ENCODE measurements around the gene C16orf96. TPM values are rescaled to one million over a fixed set of nuclear protein-coding genes. Genes with fewer than 3 reads are reported as not detected.

The C16orf96 gene
- total RNA-seq, 6 experiments from 2014 or later, result 0.06 to 0.24 (median 0.16) TPM; not detected in 1

DNA sequence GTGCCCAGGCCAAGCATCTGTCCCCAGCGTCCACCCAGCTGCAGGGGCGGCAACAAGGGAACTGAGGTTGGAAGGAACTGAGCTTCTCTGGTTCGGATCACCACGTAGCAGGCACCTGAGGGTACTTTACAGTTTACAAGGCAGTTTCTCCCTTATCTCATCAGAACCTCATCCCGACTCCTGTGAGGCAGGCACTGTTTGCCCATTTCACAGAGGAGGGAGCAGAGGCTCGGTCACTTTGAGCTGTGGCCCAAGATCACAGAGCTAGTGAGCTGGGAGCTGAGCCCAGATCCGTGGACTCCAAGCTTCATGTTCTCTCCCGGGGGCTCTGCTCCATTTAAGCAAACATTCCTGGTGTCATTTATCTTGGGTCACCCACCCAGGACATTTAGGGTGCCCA is 43.4 kb downstream of the C16orf96 start:
- no CpG with 5 or more reads among the region's 8 CpGs for WGBS (ENCODE audit: insufficient coverage, low coverage, low lambda C conversion rate, missing lambda C conversion rate)
- ATAC-seq, result no peak

DNA sequence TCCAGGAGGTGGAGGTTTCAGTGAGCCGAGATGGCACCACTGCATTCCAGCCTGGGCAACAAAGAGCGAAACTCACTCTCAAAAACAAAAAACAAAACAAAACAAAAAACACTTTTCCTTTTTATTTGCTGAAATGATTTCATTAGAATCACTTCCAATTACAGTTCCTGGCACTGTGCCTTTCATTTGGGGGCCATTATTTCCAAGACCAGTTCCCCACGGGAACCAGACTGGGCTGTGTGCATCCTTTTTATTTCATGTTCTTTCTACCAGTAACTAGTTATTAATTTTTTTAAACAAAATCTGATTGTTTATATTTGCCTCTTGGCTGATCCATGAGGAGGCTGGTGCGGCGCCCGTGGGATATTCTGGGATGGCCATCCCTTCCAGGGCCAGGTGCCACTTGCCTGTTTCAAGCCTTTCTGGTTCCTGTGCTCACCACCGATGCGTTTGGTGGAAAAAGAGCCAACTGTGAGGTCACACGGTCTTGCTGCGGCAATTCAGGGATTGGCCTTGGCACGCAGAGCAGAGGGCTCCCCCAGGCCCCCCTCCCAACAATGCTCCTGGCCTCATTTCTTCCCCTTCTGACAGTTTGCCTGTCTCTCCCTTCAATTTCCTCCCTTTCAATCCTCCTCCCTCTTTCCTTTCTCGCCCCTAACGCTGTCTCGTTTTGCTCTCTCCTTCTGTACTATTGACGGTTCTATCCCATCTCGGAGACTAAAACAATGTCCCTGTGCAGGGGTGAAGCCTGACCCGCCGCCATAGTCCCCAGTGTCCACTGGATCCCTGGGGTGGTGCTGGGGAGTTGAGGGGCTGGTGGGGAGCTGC is 45.1 kb downstream of the C16orf96 start:
- WGBS (ENCODE audit: insufficient coverage, low coverage, low lambda C conversion rate, missing lambda C conversion rate), result 52% methylated on average over 13 of the region's 18 CpGs
- H3K27me3 ChIP-seq, result no peaks in the 10 kb centered on the region
- TF ChIP-seq, protein P1, sequence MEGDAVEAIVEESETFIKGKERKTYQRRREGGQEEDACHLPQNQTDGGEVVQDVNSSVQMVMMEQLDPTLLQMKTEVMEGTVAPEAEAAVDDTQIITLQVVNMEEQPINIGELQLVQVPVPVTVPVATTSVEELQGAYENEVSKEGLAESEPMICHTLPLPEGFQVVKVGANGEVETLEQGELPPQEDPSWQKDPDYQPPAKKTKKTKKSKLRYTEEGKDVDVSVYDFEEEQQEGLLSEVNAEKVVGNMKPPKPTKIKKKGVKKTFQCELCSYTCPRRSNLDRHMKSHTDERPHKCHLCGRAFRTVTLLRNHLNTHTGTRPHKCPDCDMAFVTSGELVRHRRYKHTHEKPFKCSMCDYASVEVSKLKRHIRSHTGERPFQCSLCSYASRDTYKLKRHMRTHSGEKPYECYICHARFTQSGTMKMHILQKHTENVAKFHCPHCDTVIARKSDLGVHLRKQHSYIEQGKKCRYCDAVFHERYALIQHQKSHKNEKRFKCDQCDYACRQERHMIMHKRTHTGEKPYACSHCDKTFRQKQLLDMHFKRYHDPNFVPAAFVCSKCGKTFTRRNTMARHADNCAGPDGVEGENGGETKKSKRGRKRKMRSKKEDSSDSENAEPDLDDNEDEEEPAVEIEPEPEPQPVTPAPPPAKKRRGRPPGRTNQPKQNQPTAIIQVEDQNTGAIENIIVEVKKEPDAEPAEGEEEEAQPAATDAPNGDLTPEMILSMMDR (IDR thresholded peaks at IDR 0.05), result no peak
- TF ChIP-seq POLR2A (IDR thresholded peaks at IDR 0.05), result no peak
- H3K4me3 ChIP-seq, result no peak overlapping the region
- H3K9me3 ChIP-seq, result no peaks in the 10 kb centered on the region
- ATAC-seq, result no peak
- H3K36me3 ChIP-seq, result no peaks in the 10 kb centered on the region
- no peak for DNase-seq
- intact Hi-C loops (cut with DNase I), result no loop called here
- H3K27ac ChIP-seq, result no peak overlapping the region
- H3K4me1 ChIP-seq, result peaks cover 0 to 7% (median 0%) of the 10 kb centered on the region in 4 donors

More for the DNA sequence above, 43.4 kb downstream of the C16orf96 start:
- no peaks in the 10 kb centered on the region for H3K9me3 ChIP-seq
- TF ChIP-seq, protein P1 (IDR thresholded peaks at IDR 0.05), result no peak
- no peak for TF ChIP-seq POLR2A (IDR thresholded peaks at IDR 0.05)
- H3K4me3 ChIP-seq, result no peak overlapping the region
- no peaks in the 10 kb centered on the region for H3K36me3 ChIP-seq
- H3K27me3 ChIP-seq, result no peaks in the 10 kb centered on the region
- H3K27ac ChIP-seq, result no peak overlapping the region
- DNase-seq, result no peak
- intact Hi-C loops (cut with DNase I), result no loop called here
- H3K4me1 ChIP-seq, result peaks cover 0 to 7% (median 0%) of the 10 kb centered on the region in 4 donors

DNA sequence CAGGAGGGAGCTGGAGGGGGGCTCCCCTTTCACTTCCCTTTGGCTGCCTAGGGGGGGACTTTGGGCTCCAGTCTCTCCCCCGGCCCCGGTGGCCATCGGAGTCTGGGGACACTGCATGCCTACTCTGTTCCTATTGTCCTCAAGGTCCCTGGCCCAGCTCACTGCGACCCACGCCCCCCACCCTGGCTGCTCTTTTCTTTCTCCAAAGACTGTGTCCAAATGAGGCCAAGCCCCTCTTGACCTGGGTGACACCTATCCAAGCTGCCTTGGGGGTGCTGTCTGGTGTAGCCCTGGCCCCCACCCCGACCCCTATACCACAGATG is 45.7 kb downstream of the C16orf96 start:
- intact Hi-C loops (cut with DNase I), result no loop called here

DNA sequence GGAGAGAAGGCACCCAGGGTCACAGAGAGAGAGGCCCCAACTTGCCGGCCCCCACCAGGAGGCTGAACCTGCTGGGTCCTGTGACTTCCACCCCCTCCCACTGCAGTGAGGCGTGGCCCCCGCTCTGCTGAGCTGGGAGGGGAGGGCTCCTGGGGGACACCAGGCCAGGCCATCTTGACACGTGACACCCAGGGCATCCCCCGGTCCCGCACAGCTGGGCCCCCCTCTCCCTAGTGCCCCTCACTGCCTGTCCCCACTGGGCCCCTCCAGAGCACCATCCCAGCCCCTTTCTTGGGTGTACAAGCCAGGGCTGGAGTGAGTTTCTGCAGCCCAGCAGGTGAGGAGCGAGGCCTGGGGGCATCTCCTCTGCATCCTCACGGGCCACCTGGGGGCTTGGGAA is 46.2 kb downstream of the C16orf96 start:
- peaks cover 0 to 2% (median 0%) of the 10 kb centered on the region in 4 donors for H3K4me1 ChIP-seq
- ATAC-seq, result peak in 2 of 4 donors; percentile 3 to 9
- no peaks in the 10 kb centered on the region for H3K36me3 ChIP-seq
- no peak overlapping the region for H3K4me3 ChIP-seq
- H3K27ac ChIP-seq, result no peak overlapping the region
- TF ChIP-seq, protein P1 (IDR thresholded peaks at IDR 0.05), result no peak
- no peak for TF ChIP-seq POLR2A (IDR thresholded peaks at IDR 0.05)
- 80% methylated on average over 1 of the region's 8 CpGs for WGBS (ENCODE audit: insufficient coverage, low coverage, low lambda C conversion rate, missing lambda C conversion rate)
- H3K27me3 ChIP-seq, result no peaks in the 10 kb centered on the region
- intact Hi-C loops (cut with DNase I), result no loop called here
- no peaks in the 10 kb centered on the region for H3K9me3 ChIP-seq
- DNase-seq, result no peak

More for the DNA sequence above, 45.7 kb downstream of the C16orf96 start:
- no peak overlapping the region for H3K4me3 ChIP-seq
- ATAC-seq (no peak), DNase-seq (no peak)
- WGBS (ENCODE audit: insufficient coverage, low coverage, low lambda C conversion rate, missing lambda C conversion rate), result 75% methylated on average over 1 of the region's 6 CpGs
- no peak for TF ChIP-seq POLR2A (IDR thresholded peaks at IDR 0.05)
- TF ChIP-seq, protein P1 (IDR thresholded peaks at IDR 0.05), result no peak
- peaks cover 0 to 7% (median 0%) of the 10 kb centered on the region in 4 donors for H3K4me1 ChIP-seq
- H3K36me3 ChIP-seq, result no peaks in the 10 kb centered on the region
- no peaks in the 10 kb centered on the region for H3K27me3 ChIP-seq
- no peaks in the 10 kb centered on the region for H3K9me3 ChIP-seq
- no peak overlapping the region for H3K27ac ChIP-seq
